Measurements from ENCODE around the gene PCDH18. TPM values are rescaled to one million over a fixed set of nuclear protein-coding genes. Genes with fewer than 3 reads are reported as not detected.
"Not testable (repeated sequence)": the region's sequence is repeated elsewhere in the genome, so short reads cannot be mapped to it uniquely, and the experiment has no call there.

Gene PCDH18
- total RNA-seq, 1 donor, result under 0.01 TPM

DNA sequence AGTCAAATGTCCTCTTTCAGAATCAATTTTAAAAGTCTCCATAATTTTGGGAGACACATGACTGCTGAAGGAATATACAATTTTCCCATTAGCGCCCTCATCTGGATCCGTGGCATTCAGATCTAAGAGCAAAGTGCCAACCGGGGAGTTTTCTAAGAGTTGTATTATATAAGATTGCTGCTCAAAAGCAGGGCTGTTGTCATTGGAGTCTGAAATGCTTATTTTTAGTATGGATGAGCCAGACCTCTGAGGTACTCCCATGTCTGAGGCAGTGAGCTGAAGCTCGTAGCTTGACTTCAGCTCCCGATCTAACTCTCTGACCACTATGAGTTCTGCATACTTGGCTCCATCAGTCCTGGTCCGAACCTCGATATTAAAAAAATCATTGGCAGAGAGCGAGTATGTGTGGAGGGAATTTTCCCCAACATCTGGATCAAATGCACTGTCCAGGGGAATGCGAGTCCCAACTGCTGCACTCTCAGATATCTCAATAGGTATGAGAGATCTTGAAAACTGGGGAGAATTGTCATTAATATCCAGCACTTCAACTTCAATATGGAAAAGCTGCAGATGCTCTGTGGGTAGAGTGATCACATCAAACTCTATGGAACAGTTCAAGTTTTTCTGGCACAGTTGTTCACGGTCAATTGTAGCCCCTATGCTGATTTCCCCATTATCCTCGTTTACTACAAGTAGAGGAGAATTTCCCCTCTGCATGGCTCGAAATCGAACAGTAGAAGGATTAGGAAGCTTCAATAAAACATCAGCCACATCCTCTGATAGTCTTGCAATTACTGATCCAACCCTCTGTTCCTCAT, 917 bp downstream of the PCDH18 start:
- DNase-seq (ENCODE audit: low read depth in 2 of 3, low spot score in 2 of 3), result no peak

DNA sequence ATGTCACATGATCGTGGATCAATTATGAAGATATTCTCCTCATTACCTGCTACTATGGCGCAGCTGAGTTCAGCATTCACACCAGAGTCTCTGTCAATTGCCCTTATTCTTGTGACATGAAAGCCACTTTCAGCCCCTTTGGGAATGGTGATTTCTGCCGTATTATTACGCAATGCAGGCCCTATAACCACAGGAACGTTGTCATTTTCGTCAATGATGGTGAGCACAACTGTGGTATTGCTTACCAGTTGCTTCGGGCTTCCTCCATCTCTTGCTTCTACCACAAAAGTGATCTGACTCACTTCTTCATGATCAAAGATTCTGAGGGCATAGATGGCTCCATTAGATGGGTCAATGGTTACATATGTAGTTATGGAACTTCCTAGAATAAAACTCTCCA, 2.1 kb downstream of the PCDH18 start:
- DNase-seq (ENCODE audit: low read depth in 2 of 3, low spot score in 2 of 3), result no peak

DNA sequence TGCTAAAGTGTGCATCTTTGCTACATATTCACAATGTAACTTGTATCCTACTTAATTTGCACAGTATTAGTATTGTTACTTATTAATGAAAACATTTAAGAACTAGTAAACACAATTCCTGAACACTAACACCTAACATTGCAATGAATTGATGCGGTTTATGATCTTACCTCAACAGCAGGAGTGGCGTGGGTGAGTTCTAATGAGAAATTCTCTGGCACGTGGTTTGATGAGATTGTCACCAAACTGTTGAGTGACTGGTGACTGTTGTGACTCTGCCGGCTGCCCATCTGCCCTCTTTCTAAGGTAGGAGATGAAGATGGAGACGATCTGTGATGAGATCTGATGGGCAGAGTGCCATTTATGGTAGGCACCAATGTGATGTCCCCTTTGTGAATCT, 2.9 kb downstream of the PCDH18 start:
- DNase-seq (ENCODE audit: low read depth in 2 of 3, low spot score in 2 of 3), result no peak

DNA sequence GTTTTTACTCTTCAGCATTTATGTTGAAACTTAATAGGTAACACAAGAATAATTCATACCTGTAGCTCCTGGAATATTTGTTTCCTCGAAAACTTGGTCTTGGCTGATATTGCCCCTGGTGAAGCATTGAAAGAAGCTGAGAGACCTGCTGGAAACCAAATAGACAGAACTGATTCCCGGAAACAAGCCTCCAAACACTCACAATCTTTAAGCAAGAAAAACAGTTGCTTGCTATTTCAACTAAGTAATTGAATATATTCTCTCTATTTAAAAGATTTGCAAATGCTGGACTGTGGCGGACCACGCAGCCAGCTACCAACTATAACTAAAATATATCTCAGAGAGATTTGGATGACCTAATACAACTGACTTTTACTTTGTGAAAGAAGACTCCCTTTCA, 3.6 kb downstream of the PCDH18 start:
- DNase-seq (ENCODE audit: low read depth in 2 of 3, low spot score in 2 of 3), result no peak

DNA sequence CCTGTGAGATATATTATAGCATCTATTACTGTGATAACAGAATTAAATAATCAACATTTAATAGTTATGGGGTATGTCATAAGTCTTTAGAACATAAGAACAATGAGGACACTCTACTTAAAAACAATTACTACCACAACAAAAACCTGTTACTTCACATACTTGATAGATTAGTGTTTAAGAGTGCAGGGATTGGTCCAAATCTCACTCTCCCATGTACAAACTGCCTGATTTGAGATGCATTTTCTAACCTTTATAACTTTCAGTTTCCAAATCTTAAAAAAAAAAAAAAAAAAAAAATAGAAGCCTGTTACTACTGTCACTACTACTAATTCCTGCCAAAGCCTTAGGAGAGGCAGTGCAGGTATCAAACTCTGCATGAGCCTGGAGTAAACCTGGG, 5.6 kb downstream of the PCDH18 start:
- no peak for DNase-seq (ENCODE audit: low read depth in 2 of 3, low spot score in 2 of 3)

DNA sequence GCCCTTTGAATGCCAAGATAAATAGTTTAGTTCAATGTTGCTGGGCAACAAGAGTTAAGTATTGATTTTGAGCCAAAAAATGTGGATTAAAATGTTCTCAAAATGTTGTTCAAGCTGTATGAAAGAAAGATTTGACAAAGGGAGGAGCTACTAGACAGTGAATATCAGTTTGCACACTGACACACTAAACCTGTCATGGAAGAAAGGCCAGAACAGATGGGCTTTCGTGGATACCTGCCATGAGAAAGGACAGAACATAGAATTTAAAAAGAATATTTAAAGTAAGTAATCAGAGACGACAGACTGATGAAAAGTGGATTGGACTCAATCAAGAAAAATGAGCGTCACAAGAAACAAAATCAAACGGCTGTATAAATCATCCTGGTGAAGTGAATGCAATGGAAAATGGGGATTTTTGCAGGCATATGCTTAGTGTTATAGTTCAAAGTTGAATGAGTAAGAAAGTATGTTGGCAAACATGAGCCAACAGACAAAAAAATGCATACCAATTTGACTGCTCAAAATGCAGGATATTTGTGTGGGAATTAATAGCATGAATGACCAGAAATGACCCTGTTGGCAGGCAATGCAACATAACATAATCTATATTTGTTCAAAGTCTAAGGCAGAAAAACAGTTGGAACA, 7.4 kb downstream of the PCDH18 start:
- DNase-seq (ENCODE audit: low read depth in 2 of 3, low spot score in 2 of 3), result no peak

DNA sequence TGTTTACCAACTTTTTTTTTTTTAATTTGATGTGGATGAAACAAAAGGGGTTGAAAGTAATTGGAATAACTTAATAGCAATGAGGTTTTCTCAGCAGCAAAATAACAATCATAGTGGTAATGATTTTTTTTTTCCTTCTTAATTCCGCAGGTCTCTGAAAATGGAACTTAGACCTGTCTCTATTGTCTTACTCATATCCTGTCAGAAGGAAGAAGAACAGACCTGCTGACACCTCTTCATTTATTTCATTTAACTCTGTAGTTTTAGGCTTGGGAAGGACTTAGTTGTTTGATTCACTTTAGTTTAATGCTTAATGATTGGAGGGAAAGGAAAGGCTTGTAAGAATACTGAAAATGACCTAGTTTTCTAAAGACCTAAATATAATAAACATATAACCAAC, 9.0 kb downstream of the PCDH18 start:
- DNase-seq (ENCODE audit: low read depth in 2 of 3, low spot score in 2 of 3), result no peak

DNA sequence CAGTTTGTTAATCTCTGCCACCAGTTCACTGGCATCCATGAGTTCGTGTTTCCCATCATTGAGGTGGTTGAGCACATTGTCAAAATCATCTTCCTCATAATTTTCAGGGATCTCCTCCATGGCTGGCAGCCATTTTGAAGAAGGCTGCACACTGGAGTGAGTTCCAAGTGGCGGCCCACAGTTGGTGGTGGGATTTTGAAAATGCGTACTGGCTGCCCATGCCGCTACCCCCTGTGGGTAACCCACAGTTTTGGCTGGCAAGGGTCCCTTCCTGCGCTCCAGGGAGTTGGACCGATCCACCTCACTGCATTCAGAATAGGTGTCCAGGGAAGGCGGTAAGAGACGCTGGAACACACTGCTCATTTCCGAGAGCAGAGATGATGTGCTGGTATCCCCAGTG, 11.2 kb downstream of the PCDH18 start:
- DNase-seq (ENCODE audit: low read depth in 2 of 3, low spot score in 2 of 3), result no peak

DNA sequence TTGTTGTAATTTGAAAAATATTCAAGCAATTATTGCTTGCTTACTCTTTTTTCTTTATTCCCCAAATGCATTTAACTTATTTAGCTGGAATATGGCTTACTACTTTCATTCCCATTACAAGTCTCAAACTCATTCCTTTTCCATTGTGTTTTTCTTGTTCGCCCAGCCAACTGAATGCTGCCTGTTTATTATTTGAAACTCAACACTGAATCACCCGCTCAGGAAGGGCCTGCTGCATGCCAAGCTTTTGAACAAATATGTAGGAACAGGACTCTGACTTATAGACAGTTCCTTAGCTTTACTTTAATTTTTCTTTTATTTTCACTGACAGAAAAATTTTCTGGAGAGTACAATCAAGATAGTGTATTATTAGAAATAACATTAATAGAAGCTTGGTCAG, 12.9 kb downstream of the PCDH18 start:
- DNase-seq (ENCODE audit: low read depth in 2 of 3, low spot score in 2 of 3), result no peak

DNA sequence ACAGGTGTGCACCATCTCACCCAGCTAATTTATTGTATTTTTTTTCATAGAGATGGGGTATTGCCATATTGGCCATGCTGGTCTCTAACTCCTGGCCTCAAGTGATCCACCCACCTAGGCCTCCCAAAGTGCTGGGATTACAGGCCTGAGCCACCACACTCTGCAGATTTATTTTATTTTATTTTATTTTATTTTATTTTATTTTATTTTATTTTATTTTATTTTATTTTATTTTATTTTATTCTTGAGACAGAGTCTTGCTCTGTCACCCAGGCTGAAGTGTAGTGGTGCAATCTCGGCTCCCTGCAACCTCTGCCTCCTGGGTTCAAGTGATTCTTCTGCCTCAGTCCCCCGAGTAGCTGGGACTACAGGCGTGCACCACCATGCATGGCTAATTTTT, 15.0 kb downstream of the PCDH18 start:
- not testable (repeated sequence) for DNase-seq (ENCODE audit: low read depth in 2 of 3, low spot score in 2 of 3)

DNA sequence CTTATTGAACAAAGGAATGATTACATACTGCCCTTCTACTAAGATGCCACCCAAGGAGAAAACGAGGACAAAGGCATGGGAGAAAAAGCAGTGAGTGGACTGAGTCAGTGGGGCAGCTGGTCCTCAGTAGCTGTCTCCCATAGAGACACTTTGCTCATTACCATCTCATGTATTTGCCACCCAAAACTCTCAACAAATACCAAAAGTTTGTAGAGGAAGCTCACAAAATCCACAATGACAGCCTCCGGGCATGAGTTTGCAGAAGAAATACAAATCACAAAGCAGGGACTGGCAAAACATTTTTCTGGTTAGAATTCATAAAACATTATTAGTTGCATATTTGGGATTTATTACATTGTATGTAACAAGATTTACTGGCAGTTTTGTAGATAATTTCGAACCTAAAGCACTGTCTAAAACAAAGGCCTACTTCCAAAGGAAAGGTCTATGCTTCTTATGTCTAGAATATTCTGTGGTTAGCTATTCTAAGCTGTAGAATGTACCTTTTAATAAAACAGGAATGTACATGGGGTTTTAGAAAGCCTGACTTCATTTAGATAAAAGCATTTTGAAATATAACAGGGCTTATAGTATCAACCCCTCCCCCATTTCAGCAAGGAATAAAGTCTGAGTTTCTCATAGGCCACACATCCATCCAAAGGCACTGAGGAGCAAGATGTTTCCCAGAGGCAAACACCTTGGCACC, 17.7 kb downstream of the PCDH18 start:
- DNase-seq (ENCODE audit: low read depth in 2 of 3, low spot score in 2 of 3), result no peak

DNA sequence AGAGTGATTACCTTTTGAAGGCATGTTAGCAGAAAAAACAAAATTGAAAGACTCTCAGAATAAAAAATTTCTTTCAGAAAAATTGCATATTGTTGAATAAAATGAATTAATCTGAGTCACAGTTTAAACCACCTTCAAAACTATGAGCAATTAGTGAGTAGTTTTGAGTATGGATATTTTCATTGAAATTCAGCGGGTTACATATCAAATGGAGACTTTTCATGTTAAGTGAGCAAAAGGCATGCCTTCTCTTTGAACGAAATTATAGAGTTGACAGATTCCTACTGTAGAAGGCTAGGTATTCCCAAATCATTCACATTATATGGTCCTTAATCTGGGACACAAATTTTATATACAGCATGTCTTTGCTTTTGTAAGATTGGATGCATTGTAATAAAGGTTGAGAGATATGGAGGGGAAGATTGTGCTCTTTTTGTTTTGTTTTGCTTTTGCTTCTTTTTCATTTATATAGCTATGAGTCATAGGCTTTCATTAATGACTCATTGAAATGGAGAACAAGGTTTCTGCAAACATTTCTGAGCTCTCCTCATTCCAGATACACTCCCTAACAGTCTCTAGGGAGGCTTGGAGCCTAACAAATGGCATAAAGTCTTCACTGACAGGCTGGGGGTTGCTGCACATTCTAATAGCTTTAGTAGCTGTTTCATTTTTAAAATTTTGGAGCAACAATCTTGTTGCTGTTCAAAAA, 21.6 kb downstream of the PCDH18 start:
- no peak for DNase-seq (ENCODE audit: low read depth in 2 of 3, low spot score in 2 of 3)

DNA sequence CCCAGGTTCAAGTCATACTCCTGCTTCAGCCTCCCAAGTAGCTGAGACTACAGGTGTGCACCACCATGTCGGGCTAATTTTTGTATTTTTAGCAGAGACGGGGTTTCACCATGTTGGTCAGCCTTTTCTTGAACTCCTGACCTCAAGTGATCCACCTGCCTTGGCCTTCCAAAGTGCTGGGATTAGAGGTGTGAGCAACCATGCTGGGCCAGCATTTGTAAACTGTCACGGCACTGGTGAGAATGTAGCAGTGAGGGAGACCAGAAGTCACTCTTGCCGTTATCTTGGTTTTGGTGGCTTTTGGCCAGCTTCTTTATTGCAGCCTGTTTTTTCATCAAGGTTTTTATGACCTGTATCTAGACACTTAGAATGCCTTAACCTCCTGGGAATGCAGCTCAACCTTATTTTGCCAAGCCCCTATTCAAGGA, 22.4 kb downstream of the PCDH18 start:
- no peak for DNase-seq (ENCODE audit: low read depth in 2 of 3, low spot score in 2 of 3)

DNA sequence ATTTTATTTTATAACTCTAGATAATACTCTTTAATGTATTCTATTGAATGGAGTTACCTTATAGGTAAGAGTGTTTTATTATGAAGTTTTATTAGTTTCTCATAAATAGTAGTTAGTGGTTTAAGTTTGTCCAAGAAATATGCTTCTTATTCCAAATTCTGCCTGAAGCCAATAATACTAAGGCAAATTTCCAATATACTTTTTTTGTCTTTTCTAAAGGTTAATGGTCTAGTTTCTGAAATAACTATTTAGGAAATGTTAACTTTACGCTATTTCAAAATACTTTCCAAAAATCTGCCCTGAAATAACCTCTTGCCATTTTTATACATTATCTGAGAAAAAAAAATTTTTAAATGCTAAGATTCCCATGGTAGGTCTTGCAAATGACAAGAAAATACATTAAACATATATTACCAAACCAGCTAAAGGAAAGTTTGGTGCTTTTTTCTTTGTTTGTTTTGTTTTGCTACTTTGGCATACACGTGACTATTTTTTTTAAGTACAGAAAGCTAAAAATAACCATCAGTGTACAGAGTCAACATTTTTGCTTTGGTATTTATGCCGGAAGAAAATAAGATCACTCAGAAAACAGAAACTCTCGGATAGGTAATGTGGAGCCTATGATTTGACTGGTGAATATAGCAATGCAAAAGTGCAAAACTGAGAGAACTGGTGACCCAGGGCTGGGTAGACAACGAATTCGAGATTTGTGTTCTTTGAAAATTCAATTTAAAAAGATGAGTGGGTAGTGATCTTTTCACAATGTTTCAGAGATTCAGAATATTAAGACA, 29.8 kb downstream of the PCDH18 start:
- no peak for DNase-seq (ENCODE audit: low read depth in 2 of 3, low spot score in 2 of 3)

DNA sequence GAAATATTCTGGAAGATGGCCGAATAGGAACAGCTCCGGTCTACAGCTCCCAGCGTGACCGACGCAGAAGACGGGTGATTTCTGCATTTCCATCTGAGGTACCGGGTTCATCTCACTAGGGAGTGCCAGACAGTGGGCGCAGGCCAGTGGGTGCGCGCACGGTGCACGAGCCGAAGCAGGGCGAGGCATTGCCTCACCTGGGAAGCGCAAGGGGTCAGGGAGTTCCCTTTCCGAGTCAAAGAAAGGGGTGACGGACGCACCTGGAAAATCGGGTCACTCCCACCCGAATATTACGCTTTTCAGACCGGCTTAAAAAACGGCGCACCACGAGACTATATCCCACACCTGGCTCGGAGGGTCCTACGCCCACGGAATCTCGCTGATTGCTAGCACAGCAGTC, 36.0 kb downstream of the PCDH18 start:
- DNase-seq (ENCODE audit: low read depth in 2 of 3, low spot score in 2 of 3), result not testable (repeated sequence)

DNA sequence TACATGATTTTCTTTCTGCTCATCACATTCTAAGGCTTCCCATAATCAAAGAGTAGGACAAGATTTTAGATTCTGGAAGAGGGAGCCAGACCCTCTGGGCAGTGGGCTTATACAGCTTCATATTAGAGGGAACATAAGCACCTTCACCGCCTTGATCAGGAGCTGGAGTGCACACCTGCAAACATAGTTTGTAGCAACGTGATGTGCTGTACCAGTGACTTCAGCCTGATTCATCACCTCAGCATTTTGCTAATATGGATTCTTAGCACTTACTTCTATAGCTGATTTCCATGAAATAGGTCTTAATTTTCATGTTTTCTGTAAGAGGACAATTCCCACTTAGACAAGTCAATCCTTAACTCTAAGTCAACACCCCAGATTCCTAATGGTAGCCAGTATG, 36.7 kb downstream of the PCDH18 start:
- no peak for DNase-seq (ENCODE audit: low read depth in 2 of 3, low spot score in 2 of 3)

DNA sequence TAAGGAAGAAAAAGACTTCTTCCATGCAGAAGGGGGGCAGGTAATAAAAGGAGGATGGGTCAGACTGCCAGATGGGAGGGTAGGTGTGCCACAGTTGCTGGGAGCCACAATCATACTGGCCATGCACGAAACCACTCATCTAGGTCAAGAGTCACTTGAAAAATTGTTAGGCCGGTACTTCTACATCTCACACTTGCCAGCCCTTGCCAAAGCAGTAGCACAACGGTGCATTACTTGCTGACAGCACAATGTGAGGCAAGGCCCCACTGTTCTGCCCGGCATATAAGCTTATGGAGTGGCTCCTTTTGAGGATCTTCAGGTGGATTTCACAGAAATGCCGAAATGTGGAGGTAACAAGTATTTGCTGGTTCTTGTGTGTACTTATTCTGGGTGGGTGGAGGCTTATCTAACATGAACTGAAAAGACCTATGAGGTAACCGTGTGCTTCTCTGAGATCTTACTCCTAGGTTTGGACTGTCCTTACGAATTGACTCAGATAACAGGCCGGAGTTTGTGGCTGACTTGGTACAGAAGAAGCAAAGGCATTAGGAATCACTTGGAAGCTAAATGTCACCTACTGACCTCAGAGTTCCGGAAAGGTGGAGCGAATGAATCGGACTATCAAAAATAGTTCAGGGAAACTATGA, 48.9 kb downstream of the PCDH18 start:
- not testable (repeated sequence) for DNase-seq (ENCODE audit: low read depth in 2 of 3, low spot score in 2 of 3)

DNA sequence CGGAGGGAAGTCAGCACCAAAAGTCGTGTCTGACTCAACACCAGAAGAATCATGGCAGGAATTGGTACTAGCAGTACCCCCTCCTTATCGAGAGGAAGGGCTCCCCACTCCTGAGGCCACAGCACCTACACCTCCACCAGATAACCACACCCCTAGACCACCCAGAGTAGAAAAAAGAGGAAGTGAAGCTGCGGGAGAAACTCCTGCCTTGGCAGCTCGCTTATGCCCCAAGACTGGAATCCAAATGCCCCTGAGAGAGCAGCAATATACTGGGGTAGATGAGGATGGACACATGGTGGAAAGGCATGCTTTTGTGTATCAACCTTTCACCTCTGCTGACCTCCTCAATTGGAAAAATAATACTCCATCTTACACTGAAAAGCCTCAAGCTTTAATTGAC, 52.6 kb downstream of the PCDH18 start:
- DNase-seq (ENCODE audit: low read depth in 2 of 3, low spot score in 2 of 3), result not testable (repeated sequence)

DNA sequence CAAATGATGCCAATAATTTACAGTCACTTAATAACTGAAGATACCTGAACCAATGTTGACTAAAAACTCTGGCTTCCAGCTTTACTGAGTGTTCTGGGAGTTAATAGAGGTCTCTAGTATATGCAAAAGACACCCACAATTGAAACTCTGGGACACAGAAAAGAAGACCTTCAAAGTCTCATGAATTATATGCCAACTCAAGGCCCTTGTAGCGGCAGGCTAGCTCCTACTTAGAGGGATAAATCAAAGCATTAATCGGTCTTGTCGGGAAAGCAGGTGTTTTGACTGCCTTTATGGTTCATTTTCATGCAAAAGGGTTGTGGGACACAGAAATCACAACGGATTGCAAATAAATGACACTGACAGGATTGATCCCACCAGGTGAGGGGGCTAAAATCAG, 55.9 kb downstream of the PCDH18 start:
- DNase-seq (ENCODE audit: low read depth in 2 of 3, low spot score in 2 of 3), result no peak

All from hematopoietic multipotent progenitor cell (in vitro differentiated cells).